K562 (cell line): ENCODE data around the gene PNRC1. TPM values are rescaled to one million over a fixed set of nuclear protein-coding genes. Genes with fewer than 3 reads are reported as not detected.
A peak's percentile ranks its signal among the peaks of the same experiment; 100 is the strongest.

Experiments
- JUND ChIP-seq, 2 experiments: IDR thresholded peaks; 2 replicates in 1 of 2; 3 replicates in 1 of 2; pipeline ENCODE4 v1.6.1; 2011; ENCODE audit warnings: borderline replicate concordance in 2 of 2, low read depth in 2 of 2, low read length in 2 of 2, improper control_type of control experiment in 1 of 2, missing biosample characterization in 1 of 2, missing genetic modification characterization in 1 of 2, missing genetic modification reagents in 1 of 2
- MAFK ChIP-seq: IDR thresholded peaks from 2 replicates; pipeline ENCODE4 v1.6.1; 2011; ENCODE audit warnings: low read length, improper control_type of control experiment
- MBD2 ChIP-seq: sonication (generic); IDR thresholded peaks from 2 replicates; pipeline ENCODE4 v1.6.1; 2016; ENCODE audit warnings: low read depth, borderline replicate concordance
- NFIX ChIP-seq: fragments of 250-450 bp; sonication (Bioruptor Pico); IDR thresholded peaks from 2 replicates; pipeline ENCODE4 v1.4.0; 2020; ENCODE audit warnings: low read depth, mild to moderate bottlenecking, moderate library complexity
- TBP ChIP-seq: optimal IDR thresholded peaks from 2 replicates; pipeline ENCODE3; 2011; ENCODE audit warnings: low read depth, low read length, improper control_type of control experiment
- TCF3 ChIP-seq: sonication (generic); formaldehyde crosslinking; IDR thresholded peaks from 2 replicates; pipeline ENCODE4 v1.4.0; 2020; ENCODE audit warnings: mild to moderate bottlenecking, missing genetic modification reagents
- ZNF197 ChIP-seq: fragments of 200-800 bp; sonication (Bioruptor generic); IDR thresholded peaks from 2 replicates; pipeline ENCODE4 v1.6.1; 2016; ENCODE audit warnings: low read depth, missing genetic modification characterization, missing compliant biosample characterization
- polyA plus RNA-seq, 8 experiments: library from polyadenylated mRNA; depleted of rRNA in 4 of 8; stranded (reverse) in 5 of 8; unstranded in 3 of 8; fragments of >200 nt; fragmentation: Nextera tagmentation in 2 of 8; fragmentation: Illumina TruSeq in 1 of 8; extraction: Ambion mirVana in 2 of 8; extraction: Trizol in 1 of 8; gene quantifications; 2 replicates each; pipeline versions ENCODE4 v1.2.1 to v1.2.3, GENCODE V29; 2011 to 2014; ENCODE audit warnings: inconsistent platforms in 1 of 8, missing spikeins in 1 of 8
- total RNA-seq, 7 experiments: library from RNA; depleted of rRNA in 6 of 7; stranded (reverse); fragments of >200 nt in 6 of 7; fragmentation: Illumina TruSeq in 2 of 7; extraction: Trizol in 2 of 7; gene quantifications; 2 replicates each; pipeline versions ENCODE4 v1.2.1 to v1.2.3, GENCODE V29; 2011 to 2021; ENCODE audit warnings: low replicate concordance in 1 of 7
- TF ChIP-seq, protein P1 (sequence below): sonication (generic); formaldehyde crosslinking; IDR thresholded peaks from 2 replicates; pipeline ENCODE4 v1.8.0; 2022; ENCODE audit warnings: mild to moderate bottlenecking, missing genetic modification reagents
- TF ChIP-seq, protein P2 (sequence below): fragments of 450-650 bp; IDR thresholded peaks from 2 replicates; pipeline ENCODE4 v1.7.1; 2018; ENCODE audit warnings: mild to moderate bottlenecking, low read depth; ENCODE audit not compliant: partially characterized antibody
- TF ChIP-seq, protein P3 (sequence below): fragments of 250-450 bp; sonication (Bioruptor Pico); IDR thresholded peaks from 2 replicates; pipeline ENCODE4 v1.8.0; 2022; ENCODE audit warnings: inconsistent platforms
- TF ChIP-seq, protein P4 (sequence below), 2 experiments: fragments of 450-650 bp; formaldehyde crosslinking in 1 of 2; IDR thresholded peaks; 2 replicates each; pipeline versions ENCODE4 v1.4.0 to v1.6.1; 2014 to 2020; ENCODE audit warnings: mild to moderate bottlenecking in 2 of 2, borderline replicate concordance in 1 of 2, low read depth in 1 of 2

The PNRC1 gene
- total and polyA plus RNA-seq, 9 of the 15 experiments (the other 6 are each of a cell fraction or from before 2014, with no cell fraction given): 1.2 to 10.8 (median 6.5) TPM

DNA sequence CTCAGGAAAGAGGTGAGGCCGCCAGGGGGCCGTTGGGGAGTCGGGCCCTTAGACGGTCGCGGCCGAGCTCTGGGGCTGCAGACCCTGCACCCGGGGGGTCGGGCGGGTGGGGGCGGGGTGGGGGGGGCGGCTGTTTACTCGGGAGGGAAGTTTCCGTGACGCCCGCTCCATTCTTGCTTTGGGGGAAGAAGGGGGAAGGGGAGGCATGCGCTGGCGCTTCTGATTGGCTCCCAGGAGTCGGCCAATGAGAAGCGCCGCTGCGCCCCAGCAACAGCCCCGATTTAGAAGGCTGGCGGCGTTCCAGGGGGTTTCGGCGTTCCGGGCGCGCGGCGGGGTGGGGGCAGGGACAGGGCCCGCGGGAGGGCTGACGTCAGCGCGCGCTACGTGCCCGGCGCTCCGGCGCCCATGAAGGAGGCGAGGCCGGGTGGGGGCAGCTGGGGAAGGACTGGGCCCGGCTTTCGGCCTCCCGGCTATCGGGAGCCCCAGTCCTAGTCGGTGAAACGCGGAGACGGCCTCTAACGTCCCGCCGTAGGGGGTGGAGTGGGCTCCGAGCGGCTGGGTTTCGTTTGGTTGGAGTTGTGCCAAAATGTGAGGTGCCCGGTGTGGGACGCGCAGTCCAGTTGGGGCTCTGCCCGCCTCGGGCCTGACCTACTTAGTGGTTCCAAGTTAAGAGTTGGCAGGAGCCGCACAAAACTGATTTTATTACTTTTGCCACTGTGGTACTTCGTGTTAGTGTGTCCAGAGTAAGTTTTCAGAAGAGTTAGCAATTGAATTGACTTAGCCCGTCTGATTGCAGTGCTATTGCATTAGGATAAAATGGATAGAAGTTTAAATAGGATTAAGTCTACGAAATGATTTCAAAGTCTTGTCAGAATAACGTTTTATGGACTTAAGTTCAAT is 1.1 kb downstream of the PNRC1 start (continued):
- TF ChIP-seq, protein P1, sequence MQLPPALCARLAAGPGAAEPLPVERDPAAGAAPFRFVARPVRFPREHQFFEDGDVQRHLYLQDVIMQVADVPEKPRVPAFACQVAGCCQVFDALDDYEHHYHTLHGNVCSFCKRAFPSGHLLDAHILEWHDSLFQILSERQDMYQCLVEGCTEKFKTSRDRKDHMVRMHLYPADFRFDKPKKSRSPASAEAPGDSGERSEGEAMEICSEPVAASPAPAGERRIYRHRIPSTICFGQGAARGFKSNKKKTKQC (CRISPR knock-in tag): 0 out of 2 replicates have a peak, but pooled peaks have one; percentile 33
- peak; percentile 49 for TF ChIP-seq TBP
- peak; percentile 87 for TF ChIP-seq JUND (IDR thresholded peaks at IDR 0.05; ENCODE audit: borderline replicate concordance, low read depth, low read length)
- TF ChIP-seq JUND (tag; IDR thresholded peaks at IDR 0.05; ENCODE audit: borderline replicate concordance, low read depth, low read length): peak; percentile 80; the same call in 2 of the 3 replicates
- TF ChIP-seq TCF3: peak; percentile 22; the same call in 1 of the 2 replicates
- TF ChIP-seq, protein P2, sequence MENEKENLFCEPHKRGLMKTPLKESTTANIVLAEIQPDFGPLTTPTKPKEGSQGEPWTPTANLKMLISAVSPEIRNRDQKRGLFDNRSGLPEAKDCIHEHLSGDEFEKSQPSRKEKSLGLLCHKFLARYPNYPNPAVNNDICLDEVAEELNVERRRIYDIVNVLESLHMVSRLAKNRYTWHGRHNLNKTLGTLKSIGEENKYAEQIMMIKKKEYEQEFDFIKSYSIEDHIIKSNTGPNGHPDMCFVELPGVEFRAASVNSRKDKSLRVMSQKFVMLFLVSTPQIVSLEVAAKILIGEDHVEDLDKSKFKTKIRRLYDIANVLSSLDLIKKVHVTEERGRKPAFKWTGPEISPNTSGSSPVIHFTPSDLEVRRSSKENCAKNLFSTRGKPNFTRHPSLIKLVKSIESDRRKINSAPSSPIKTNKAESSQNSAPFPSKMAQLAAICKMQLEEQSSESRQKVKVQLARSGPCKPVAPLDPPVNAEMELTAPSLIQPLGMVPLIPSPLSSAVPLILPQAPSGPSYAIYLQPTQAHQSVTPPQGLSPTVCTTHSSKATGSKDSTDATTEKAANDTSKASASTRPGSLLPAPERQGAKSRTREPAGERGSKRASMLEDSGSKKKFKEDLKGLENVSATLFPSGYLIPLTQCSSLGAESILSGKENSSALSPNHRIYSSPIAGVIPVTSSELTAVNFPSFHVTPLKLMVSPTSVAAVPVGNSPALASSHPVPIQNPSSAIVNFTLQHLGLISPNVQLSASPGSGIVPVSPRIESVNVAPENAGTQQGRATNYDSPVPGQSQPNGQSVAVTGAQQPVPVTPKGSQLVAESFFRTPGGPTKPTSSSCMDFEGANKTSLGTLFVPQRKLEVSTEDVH: no peak
- peak; percentile 65; the same call in 1 of the 2 replicates for TF ChIP-seq MBD2
- TF ChIP-seq, protein P3, sequence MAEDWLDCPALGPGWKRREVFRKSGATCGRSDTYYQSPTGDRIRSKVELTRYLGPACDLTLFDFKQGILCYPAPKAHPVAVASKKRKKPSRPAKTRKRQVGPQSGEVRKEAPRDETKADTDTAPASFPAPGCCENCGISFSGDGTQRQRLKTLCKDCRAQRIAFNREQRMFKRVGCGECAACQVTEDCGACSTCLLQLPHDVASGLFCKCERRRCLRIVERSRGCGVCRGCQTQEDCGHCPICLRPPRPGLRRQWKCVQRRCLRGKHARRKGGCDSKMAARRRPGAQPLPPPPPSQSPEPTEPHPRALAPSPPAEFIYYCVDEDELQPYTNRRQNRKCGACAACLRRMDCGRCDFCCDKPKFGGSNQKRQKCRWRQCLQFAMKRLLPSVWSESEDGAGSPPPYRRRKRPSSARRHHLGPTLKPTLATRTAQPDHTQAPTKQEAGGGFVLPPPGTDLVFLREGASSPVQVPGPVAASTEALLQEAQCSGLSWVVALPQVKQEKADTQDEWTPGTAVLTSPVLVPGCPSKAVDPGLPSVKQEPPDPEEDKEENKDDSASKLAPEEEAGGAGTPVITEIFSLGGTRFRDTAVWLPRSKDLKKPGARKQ (CRISPR knock-in tag): no peak
- TF ChIP-seq, protein P4, sequence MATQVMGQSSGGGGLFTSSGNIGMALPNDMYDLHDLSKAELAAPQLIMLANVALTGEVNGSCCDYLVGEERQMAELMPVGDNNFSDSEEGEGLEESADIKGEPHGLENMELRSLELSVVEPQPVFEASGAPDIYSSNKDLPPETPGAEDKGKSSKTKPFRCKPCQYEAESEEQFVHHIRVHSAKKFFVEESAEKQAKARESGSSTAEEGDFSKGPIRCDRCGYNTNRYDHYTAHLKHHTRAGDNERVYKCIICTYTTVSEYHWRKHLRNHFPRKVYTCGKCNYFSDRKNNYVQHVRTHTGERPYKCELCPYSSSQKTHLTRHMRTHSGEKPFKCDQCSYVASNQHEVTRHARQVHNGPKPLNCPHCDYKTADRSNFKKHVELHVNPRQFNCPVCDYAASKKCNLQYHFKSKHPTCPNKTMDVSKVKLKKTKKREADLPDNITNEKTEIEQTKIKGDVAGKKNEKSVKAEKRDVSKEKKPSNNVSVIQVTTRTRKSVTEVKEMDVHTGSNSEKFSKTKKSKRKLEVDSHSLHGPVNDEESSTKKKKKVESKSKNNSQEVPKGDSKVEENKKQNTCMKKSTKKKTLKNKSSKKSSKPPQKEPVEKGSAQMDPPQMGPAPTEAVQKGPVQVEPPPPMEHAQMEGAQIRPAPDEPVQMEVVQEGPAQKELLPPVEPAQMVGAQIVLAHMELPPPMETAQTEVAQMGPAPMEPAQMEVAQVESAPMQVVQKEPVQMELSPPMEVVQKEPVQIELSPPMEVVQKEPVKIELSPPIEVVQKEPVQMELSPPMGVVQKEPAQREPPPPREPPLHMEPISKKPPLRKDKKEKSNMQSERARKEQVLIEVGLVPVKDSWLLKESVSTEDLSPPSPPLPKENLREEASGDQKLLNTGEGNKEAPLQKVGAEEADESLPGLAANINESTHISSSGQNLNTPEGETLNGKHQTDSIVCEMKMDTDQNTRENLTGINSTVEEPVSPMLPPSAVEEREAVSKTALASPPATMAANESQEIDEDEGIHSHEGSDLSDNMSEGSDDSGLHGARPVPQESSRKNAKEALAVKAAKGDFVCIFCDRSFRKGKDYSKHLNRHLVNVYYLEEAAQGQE (IDR thresholded peaks at IDR 0.05; ENCODE audit: borderline replicate concordance): no peak
- TF ChIP-seq, protein P4 (CRISPR knock-in tag; IDR thresholded peaks at IDR 0.05; ENCODE audit: low read depth): no peak
- TF ChIP-seq MAFK: no peak
- 0 out of 2 replicates have a peak, but pooled peaks have one; percentile 14 for TF ChIP-seq NFIX (CRISPR knock-in tag)
- no peak for TF ChIP-seq ZNF197 (CRISPR knock-in tag)
